Kidney tubule cell (primary cell): ENCODE measurements around the gene TRIM37.

Experiments
- DNase-seq: peaks from one replicate; pipeline ENCODE4 v3.0.0-alpha.2; 2018; ENCODE audit warnings: low spot score

TRIM37 gene

DNA sequence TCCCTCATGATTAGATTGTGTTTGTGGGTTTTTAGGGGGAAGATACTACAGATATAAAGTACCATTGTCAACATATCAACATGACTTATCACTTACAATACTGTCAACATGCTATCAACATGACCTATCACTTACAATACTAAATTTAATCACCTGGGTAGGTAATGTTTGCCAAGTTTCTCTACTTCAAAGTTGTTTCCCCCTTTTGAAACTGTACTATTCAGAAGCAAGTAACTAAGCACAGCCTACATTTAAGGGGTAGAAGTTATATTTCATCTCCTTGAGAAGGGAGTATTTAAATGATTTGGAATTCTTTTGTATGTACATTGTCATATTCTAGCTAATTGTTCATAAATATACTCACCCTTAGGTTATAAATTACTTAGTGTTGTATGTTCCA, 68.7 kb downstream of the TRIM37 start:
- no peak for DNase-seq

DNA sequence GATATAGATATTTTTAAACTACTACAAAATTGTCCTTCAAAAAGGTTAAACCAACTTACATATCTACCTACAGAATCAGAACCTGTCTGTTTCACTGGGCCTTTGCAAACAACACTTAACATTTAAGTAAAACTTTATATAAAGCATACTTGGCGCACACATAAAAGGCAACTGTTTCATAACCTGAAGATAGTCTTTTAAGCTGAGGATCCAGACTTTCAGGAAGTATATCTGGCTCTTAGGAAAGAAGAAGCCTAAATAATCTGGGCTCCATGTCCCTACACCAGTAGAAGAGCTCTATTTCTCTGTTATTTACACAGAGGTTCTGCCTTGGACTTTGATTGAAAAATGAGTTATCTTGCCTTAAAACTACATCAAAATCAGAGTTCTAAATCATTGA, 75.9 kb downstream of the TRIM37 start:
- no peak for DNase-seq

- no peak for DNase-seq
Measured at GRCh38 chr17:59028328-59028727, 78.4 kb downstream of the TRIM37 start.

DNA sequence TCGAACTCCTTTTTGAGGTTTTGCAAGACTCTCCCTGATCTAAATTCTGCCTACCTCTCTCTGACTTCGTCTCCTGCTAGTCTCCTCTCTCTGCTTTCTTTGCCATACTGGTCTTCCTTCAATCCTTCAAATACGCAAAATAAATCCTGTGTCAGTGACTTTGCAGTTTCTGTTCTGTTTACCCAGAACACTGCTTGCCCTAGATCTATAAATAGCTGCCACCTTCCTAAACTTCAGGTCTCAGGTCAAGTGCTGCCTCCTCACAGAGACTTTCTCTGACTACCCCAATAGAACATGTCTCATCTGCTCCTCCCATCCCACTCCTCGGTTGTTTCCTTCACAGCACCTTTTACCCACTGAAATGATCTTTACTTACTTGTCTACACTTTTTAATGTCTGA, 78.9 kb downstream of the TRIM37 start:
- no peak for DNase-seq

- no peak for DNase-seq
Measured at GRCh38 chr17:59026176-59026939, 80.3 kb downstream of the TRIM37 start.

DNA sequence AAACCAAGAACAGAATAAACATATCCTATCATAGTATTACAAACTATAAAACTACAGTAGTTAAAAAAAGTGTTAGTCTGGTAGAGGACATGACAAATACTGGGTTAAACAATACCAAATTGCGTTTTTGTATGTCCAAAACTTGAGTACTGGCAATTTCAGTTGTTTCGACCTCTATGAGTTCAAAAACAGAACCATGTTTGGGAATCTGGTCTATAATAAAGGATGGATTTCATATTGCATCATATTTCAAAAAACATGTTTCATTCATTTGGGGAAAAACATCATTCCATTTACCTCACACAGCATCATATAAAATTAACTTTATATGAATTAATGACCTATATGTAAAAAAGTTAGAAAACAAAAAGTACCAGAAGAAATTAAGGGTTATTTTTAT, 81.8 kb downstream of the TRIM37 start:
- no peak for DNase-seq

DNA sequence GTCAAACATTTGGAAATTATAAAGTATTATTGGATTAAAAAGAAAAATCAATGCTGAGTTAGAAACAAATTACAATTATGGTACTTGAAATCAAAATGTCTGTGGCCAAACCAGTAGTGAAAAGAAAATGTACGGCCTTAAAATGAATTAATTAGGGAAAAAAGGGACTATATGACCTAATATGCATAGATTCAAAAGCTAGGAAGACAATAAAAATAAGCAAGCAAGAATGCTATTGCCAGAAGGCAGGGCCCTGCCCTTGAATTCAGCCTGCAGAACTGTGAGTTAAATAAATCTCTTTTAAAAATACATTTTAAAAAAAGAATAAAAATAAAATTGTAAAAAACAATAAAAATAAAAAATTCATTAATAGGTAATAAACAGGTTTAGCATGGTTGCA, 88.7 kb downstream of the TRIM37 start:
- DNase-seq, result no peak

DNA sequence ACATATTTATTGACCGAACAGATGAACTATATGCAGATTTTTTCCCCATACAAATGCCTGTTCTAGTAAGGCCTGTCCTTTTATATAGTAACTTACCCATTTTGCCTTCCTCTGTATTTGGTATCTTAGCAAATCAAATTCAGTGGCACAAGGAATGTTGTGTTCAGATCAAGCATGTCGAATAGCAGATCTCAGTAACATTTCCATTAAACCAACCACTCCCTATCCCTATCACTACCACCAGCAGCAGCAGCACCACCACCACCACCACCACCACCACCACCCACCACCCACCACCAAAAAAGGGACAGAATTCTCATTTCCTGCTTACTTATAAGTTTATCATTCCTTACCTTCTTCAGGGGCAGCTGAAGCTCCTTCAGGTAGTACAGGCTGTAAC, 94.7 kb downstream of the TRIM37 start:
- no peak for DNase-seq

DNA sequence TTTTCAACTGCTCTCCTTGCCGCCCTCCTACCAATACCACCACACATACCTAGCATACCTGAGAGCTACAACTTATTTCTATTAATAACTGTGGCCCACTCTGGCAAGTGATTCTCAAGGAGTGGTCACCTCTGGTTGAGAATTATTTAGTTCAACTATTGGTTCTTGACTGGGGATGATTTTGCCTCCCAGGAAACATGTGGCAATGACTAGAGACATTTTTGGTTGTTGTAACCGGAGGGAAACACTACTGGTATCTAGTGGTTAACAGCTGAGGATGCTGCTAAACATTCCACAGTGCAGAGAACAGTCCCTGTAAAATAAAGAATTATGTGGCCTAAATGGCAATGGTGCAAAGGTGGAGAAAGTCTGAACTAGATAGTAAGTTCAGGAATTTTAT, 96.7 kb downstream of the TRIM37 start:
- DNase-seq, result peak; percentile 16

DNA sequence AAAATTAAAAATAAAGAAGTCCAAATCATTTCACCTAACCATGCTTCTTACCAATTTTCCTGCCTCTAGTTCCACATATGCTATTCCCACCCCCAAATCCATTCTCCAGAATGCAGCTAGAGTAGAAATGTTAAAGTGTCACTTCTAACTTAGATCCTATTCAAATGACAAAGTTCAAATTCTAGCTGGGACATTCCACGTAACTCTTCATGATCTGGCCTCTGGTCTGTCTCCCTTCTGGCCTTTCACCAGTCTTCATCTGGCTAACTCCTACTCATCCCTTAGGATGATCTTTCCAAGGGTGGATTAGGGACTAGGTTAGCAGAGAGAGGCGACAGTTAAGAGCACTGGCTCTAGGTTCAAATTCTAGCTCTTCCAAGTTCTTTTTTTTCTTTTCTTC, 97.9 kb downstream of the TRIM37 start:
- no peak for DNase-seq

DNA sequence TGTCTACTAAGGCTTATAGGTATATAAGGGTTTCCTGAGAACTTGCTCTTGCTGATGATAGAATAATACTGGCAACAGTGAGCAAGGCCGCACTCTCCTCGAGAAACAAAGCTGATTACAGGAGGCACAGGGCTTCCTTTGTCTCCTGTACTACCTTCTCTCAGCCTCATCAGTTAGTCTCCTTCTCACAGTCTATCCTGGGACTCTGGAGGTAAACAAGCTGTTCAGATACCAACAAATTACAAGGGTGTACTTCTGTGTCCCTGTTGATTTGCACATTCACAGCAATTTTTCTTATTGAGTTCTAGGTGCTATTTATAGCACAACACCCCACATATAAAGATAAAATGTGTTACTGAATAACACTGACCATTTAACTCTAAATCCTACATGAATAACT, 98.7 kb downstream of the TRIM37 start:
- no peak for DNase-seq

GRCh38 chr17:59004338-59005111, 102.2 kb downstream of the TRIM37 start:
- DNase-seq, result peak; percentile 65

DNA sequence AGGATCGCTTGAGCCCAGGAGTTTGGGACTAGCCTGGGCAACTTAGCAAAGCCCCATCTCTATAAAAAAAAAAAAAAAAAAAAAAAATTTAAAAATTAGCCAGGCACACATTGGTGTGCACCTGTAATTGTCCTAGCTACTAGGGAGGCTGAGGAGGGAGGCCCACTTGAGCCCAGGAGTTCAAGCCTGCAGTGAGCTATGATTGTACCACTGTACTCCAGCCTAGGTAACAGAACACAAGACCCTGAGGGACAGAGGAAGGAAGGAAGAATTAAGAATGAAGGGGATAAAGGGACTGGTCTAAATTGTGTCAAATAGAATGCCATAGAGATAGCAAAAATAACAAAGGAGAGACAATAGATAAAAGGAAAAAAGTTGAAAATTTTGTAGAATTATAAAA, 102.8 kb downstream of the TRIM37 start:
- DNase-seq, result no peak

- DNase-seq, result peak; percentile 72
Measured at GRCh38 chr17:59002848-59003247, 103.8 kb downstream of the TRIM37 start.

- DNase-seq, result no peak
Measured at GRCh38 chr17:59002126-59002525, 104.6 kb downstream of the TRIM37 start.

- DNase-seq, result peak; percentile 93
Measured at GRCh38 chr17:59001158-59001814, 105.4 kb downstream of the TRIM37 start.

GRCh38 chr17:59000022-59000421, 106.7 kb downstream of the TRIM37 start:
- DNase-seq, result no peak

GRCh38 chr17:58999500-58999899, 107.2 kb downstream of the TRIM37 start:
- no peak for DNase-seq

- no peak for DNase-seq
Measured at GRCh38 chr17:58998871-58999270, 107.8 kb downstream of the TRIM37 start.

GRCh38 chr17:58997756-58998553, 108.7 kb downstream of the TRIM37 start:
- DNase-seq, result peak; percentile 13

DNA sequence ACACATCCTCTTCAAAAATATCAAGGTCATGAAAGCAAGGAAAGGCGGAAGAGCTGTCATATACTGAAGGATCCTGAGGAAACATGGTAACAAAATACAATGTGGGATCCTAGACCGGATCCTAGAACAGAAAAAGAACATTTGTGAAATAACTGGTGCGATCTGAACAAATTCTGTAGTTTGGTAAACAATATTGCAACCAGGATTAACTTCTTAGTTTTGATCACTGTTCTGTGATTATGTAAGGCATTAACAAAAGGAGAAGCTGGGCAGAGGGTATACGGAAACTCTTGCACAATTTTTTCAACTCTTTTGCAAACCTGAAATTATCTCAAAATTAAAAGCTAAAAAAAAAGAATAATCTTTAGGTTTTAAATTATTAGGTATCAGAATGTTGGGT, 109.7 kb downstream of the TRIM37 start:
- no peak for DNase-seq

DNA sequence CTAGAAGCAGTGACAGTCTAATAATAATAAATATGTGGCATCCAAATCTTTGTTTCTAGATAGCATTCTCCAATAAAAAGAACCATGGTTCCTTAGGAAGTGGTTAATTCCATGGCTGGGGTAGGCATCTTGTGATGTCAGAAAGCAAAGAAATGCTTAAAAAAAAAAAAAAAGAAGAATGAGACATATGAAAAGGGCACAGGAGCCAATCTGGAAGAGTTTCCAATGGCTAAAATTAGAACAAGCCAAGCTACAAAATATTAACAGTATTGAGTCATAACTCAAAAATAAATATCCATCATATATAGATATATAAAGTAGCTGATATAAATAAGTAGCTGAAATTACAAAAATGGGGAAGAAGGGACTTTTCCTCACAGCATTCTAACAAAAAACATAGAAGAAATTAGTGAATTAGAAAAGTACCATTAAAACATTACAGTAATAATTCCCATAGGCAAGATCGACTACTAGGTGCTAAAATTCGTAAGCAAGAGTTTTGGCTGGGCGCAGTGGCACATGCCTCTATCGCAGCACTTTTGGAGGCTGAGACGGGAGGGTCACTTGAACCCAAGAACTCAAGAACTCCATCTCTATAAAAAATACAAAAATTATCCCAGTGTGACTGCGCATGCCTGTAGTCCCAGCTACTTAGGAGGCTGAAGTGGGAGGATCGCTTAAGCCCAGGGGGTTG, 111.3 kb downstream of the TRIM37 start:
- DNase-seq, result no peak
